Type B pancreatic cell (in vitro differentiated cells): ENCODE data around the gene SBK3. TPM values are rescaled to one million over a fixed set of nuclear protein-coding genes. Genes with fewer than 3 reads are reported as not detected.

Experiments used
- DNase-seq: peaks from one replicate; pipeline ENCODE4 v3.0.0; 2021; ENCODE audit warnings: mixed read lengths; ENCODE audit not compliant: unreplicated experiment; ENCODE audit errors: extremely low spot score
- H3K27ac Mint-ChIP-seq: 2 replicates; pipeline ENCODE4 v1.8.0; 2021; ENCODE audit warnings: mild to moderate bottlenecking, mixed read lengths
- H3K27me3 Mint-ChIP-seq: 2 replicates; pipeline ENCODE4 v1.8.0; 2021; ENCODE audit warnings: mixed read lengths
- H3K36me3 Mint-ChIP-seq: 2 replicates; pipeline ENCODE4 v1.8.0; 2021; ENCODE audit warnings: mixed read lengths
- H3K4me1 Mint-ChIP-seq: one replicate; pipeline ENCODE4 v1.8.0; 2021; ENCODE audit warnings: mixed read lengths; ENCODE audit not compliant: unreplicated experiment
- H3K4me3 Mint-ChIP-seq: 2 replicates; pipeline ENCODE4 v1.8.0; 2021; ENCODE audit warnings: mild to moderate bottlenecking, mixed read lengths
- H3K9me3 Mint-ChIP-seq: 2 replicates; pipeline ENCODE4 v1.8.0; 2021; ENCODE audit warnings: mixed read lengths
- total RNA-seq: library from RNA; stranded (reverse); gene quantifications from 2 replicates; pipeline ENCODE4 v1.2.1, GENCODE V29; 2021; ENCODE audit warnings: low replicate concordance
- TF ChIP-seq, protein P1 (sequence below): fragments of 200-600 bp; sonication (generic); conservative IDR thresholded peaks from 2 replicates; pipeline ENCODE4 v1.5.0; 2021; ENCODE audit warnings: antibody characterized with exemption, mild to moderate bottlenecking

Gene SBK3
- total RNA-seq, 1 donor from 2014 or later = 0.24 TPM

GRCh38 chr19:55546011-55546410 lies 668 bp upstream of the SBK3 start:
- Mint-ChIP-seq H3K27me3 (peaks cover 24% of the 10 kb centered on the region), H3K9me3 (peaks cover 5% of the 10 kb centered on the region), H3K36me3 (no peaks in the 10 kb centered on the region), H3K4me1 (peaks cover 16% of the 10 kb centered on the region), H3K27ac (no peak overlapping the region), H3K4me3 (no peak overlapping the region)
- DNase-seq = no peak
- TF ChIP-seq, protein P1, sequence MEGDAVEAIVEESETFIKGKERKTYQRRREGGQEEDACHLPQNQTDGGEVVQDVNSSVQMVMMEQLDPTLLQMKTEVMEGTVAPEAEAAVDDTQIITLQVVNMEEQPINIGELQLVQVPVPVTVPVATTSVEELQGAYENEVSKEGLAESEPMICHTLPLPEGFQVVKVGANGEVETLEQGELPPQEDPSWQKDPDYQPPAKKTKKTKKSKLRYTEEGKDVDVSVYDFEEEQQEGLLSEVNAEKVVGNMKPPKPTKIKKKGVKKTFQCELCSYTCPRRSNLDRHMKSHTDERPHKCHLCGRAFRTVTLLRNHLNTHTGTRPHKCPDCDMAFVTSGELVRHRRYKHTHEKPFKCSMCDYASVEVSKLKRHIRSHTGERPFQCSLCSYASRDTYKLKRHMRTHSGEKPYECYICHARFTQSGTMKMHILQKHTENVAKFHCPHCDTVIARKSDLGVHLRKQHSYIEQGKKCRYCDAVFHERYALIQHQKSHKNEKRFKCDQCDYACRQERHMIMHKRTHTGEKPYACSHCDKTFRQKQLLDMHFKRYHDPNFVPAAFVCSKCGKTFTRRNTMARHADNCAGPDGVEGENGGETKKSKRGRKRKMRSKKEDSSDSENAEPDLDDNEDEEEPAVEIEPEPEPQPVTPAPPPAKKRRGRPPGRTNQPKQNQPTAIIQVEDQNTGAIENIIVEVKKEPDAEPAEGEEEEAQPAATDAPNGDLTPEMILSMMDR = no peak

DNA sequence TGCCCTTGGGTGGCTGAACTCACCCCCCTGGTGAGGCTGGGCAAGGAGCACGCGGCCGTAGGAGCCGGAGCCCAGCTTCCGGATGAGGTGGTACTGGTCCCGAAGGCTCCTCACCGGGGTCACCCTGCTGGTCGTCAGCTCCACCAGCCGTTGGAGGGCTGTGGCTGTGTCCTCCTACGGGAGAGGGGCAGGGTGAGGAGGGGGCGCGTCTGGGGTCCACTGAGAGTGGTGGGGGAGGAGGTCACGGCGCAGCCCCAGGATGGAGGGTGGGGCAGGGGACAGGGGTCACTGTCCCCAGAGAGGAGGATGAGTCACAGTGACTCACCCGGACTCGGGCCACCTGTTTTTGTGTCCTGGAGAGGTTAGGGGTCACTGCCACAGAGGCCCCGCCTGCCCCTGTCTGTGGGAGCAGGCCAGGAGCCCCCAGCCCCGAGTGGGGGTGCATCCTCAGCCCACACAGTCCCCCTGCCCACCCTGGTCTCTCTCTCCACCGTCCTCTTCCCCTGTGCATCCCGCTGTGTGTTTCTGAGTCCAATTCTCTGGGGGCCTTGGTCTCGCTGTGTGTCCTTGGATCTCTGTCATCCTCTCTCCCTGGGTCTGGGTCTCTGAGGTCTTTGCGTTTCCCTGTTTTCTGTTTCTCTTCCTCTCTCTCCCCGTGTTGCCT lies 435 bp downstream of the SBK3 start:
- H3K36me3 Mint-ChIP-seq = no peaks in the 10 kb centered on the region
- H3K4me1 Mint-ChIP-seq = peaks cover 12% of the 10 kb centered on the region
- H3K4me3 Mint-ChIP-seq = no peak overlapping the region
- no peak overlapping the region for H3K27ac Mint-ChIP-seq
- TF ChIP-seq, protein P1 = no peak
- peaks cover 20% of the 10 kb centered on the region for H3K27me3 Mint-ChIP-seq
- no peak for DNase-seq
- H3K9me3 Mint-ChIP-seq = peaks cover 5% of the 10 kb centered on the region

DNA sequence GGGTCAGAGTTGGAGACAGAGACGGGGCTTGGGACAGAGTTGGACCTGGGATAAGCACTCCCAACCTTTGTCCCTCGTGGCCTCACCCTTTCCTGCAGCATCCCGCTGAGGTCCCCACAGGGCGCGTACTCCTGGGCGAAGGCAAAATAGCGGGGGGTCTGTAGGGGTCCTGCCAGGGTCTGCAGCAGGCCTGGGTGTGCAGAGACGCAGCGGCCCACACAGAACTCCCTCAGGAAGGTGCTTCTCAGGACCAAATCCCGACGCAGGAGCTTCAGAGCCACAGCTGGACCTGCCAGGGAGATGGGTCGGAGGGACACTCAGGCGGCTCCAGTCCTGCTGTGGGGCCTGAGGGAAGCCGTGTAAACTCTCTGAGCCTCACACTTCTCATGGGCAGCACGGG lies 1.3 kb downstream of the SBK3 start:
- Mint-ChIP-seq H3K4me3 (no peak overlapping the region), H3K9me3 (peaks cover 5% of the 10 kb centered on the region)

GRCh38 chr19:55543567-55543966 lies 1.8 kb downstream of the SBK3 start:
- no peaks in the 10 kb centered on the region for H3K36me3 Mint-ChIP-seq
- TF ChIP-seq, protein P1 = no peak
- H3K27ac Mint-ChIP-seq = no peak overlapping the region
- peaks cover 7% of the 10 kb centered on the region for H3K4me1 Mint-ChIP-seq
- peaks cover 15% of the 10 kb centered on the region for H3K27me3 Mint-ChIP-seq
- no peak for DNase-seq
- no peak overlapping the region for H3K4me3 Mint-ChIP-seq
- H3K9me3 Mint-ChIP-seq = peaks cover 5% of the 10 kb centered on the region

More for the DNA sequence above, 1.3 kb downstream of the SBK3 start:
- Mint-ChIP-seq H3K27me3 (peaks cover 15% of the 10 kb centered on the region), H3K36me3 (no peaks in the 10 kb centered on the region), H3K27ac (no peak overlapping the region), H3K4me1 (peaks cover 7% of the 10 kb centered on the region)
- TF ChIP-seq, protein P1 = no peak
- DNase-seq = no peak

- Mint-ChIP-seq H3K4me3 (no peak overlapping the region), H3K27me3 (peaks cover 15% of the 10 kb centered on the region), H3K27ac (no peak overlapping the region), H3K4me1 (peaks cover 2% of the 10 kb centered on the region), H3K36me3 (no peaks in the 10 kb centered on the region), H3K9me3 (peaks cover 5% of the 10 kb centered on the region)
- TF ChIP-seq, protein P1 = no peak
- no peak for DNase-seq
Measured at GRCh38 chr19:55542292-55542855, 3.0 kb downstream of the SBK3 start.
